Muscle of back (tissue), 11 donors: ENCODE measurements around the gene EFHD1. TPM values are rescaled to one million over a fixed set of nuclear protein-coding genes. Genes with fewer than 3 reads are reported as not detected.
"Not testable (repeated sequence)": the region's sequence is repeated elsewhere in the genome, so short reads cannot be mapped to it uniquely, and the experiment has no call there.

Experiments used
- DNase-seq, 3 donors: peaks; one replicate each; pipeline versions ENCODE4 v3.0.0 to v3.0.0-alpha.2; 2013
- polyA plus RNA-seq, 10 donors: library from polyadenylated mRNA; unstranded; fragments of 120-200 nt; gene quantifications; one replicate each; pipeline ENCODE4 v1.2.1, GENCODE V29; 2013; ENCODE audit not compliant: insufficient read length in 10 of 10

The EFHD1 gene
- polyA plus RNA-seq, 10 donors = 12.8 to 40.9 (median 25.5) TPM

- DNase-seq = peak in 1 of 3 donors; percentile 40
Observed at GRCh38 chr2:232687382-232688160, 54.2 kb downstream of the EFHD1 start.

- DNase-seq = no peak
Observed at GRCh38 chr2:232688201-232688600, 54.8 kb downstream of the EFHD1 start.

GRCh38 chr2:232689152-232689910, 55.9 kb downstream of the EFHD1 start:
- peak; percentile 38 to 54 (median 47) for DNase-seq

- DNase-seq = not testable (repeated sequence)
Observed at GRCh38 chr2:232691117-232691516, 57.7 kb downstream of the EFHD1 start.

- DNase-seq = no peak
Observed at GRCh38 chr2:232693344-232693743, 59.9 kb downstream of the EFHD1 start.

- DNase-seq = no peak
Observed at GRCh38 chr2:232696609-232697058, 63.2 kb downstream of the EFHD1 start.

- DNase-seq = peak; percentile 94 to 98 (median 97)
Observed at GRCh38 chr2:232697059-232697806, 63.8 kb downstream of the EFHD1 start, which contains the start of gene GIGYF2. Gene GIGYF2, plus strand, starts transcription at chr2:232697331. Its CDS starts 37,867 bp downstream, at chr2:232735198.

GRCh38 chr2:232697807-232698110, 64.4 kb downstream of the EFHD1 start:
- DNase-seq = no peak

- no peak for DNase-seq
Observed at GRCh38 chr2:232698556-232699091, 65.2 kb downstream of the EFHD1 start.

- no peak for DNase-seq
Observed at GRCh38 chr2:232699110-232699509, 65.7 kb downstream of the EFHD1 start.

GRCh38 chr2:232700154-232700553, 66.8 kb downstream of the EFHD1 start:
- no peak for DNase-seq

GRCh38 chr2:232707076-232707475, 73.7 kb downstream of the EFHD1 start:
- no peak for DNase-seq

- DNase-seq = no peak
Observed at GRCh38 chr2:232713505-232713904, 80.1 kb downstream of the EFHD1 start.

- no peak for DNase-seq
Observed at GRCh38 chr2:232714969-232715368, 81.6 kb downstream of the EFHD1 start.

GRCh38 chr2:232720056-232720455, 86.7 kb downstream of the EFHD1 start:
- not testable (repeated sequence) for DNase-seq

GRCh38 chr2:232721261-232721660, 87.9 kb downstream of the EFHD1 start:
- DNase-seq = no peak

GRCh38 chr2:232721882-232722281, 88.5 kb downstream of the EFHD1 start:
- DNase-seq = no peak

- no peak for DNase-seq
Observed at GRCh38 chr2:232723027-232723426, 89.6 kb downstream of the EFHD1 start.

- no peak for DNase-seq
Observed at GRCh38 chr2:232728785-232729184, 95.4 kb downstream of the EFHD1 start.

- peak; percentile 6 to 21 (median 8) for DNase-seq
Observed at GRCh38 chr2:232731470-232731869, 98.1 kb downstream of the EFHD1 start.
